Tibial nerve (tissue), 3 donors: ENCODE measurements around the gene KIF13A.

Source experiments
- CTCF ChIP-seq, 5 experiments: fragments of 200-600 bp in 3 of 5; fragments of 450-650 bp in 2 of 5; sonication (generic) in 3 of 5; IDR thresholded peaks; one replicate each; pipeline ENCODE4 v1.5.1; 2016 to 2019; ENCODE audit warnings: antibody characterized with exemption in 5 of 5, mild to moderate bottlenecking in 3 of 5, moderate library complexity in 2 of 5
- POLR2A ChIP-seq, 2 donors: fragments of 450-650 bp; IDR thresholded peaks; one replicate each; pipeline ENCODE4 v1.6.1; 2017; ENCODE audit warnings: antibody characterized with exemption in 2 of 2, mild to moderate bottlenecking in 2 of 2, moderate library complexity in 2 of 2

GRCh38 chr6:17741507-17741906, 245.9 kb downstream of the KIF13A start:
- TF ChIP-seq POLR2A (IDR thresholded peaks at IDR 0.05) = no peak
- TF ChIP-seq CTCF (IDR thresholded peaks at IDR 0.05) = no peak
